RWPE2 (cell line): ENCODE measurements around the gene BCL6.
"Not testable (repeated sequence)": the region's sequence is repeated elsewhere in the genome, so short reads cannot be mapped to it uniquely, and the experiment has no call there.

Source experiments
- ATAC-seq: fragments of 200-7000 bp; cut with Tn5 transposase; 3 replicates; pipeline ENCODE4 v1.9.1; 2021; ENCODE audit warnings: low read depth
- DNase-seq: peaks from one replicate; pipeline ENCODE4 v3.0.0-alpha.2; 2020; ENCODE audit warnings: low spot score
- H3K27ac ChIP-seq: fragments of 450-650 bp; 2 replicates; pipeline ENCODE4 v1.5.1; 2017; ENCODE audit warnings: mild to moderate bottlenecking; ENCODE audit not compliant: poor library complexity, severe bottlenecking
- H3K27me3 ChIP-seq: fragments of 250-450 bp; sonication (Bioruptor Pico); 2 replicates; pipeline ENCODE4 v1.5.1; 2021; ENCODE audit warnings: mild to moderate bottlenecking, moderate library complexity; ENCODE audit not compliant: insufficient read depth, poor library complexity, severe bottlenecking
- H3K36me3 ChIP-seq: fragments of 250-450 bp; sonication (Bioruptor Pico); 2 replicates; pipeline ENCODE4 v1.5.1; 2020; ENCODE audit warnings: low read depth, mild to moderate bottlenecking, moderate library complexity
- H3K4me1 ChIP-seq: fragments of 250-450 bp; sonication (Bioruptor Pico); 2 replicates; pipeline ENCODE4 v1.5.1; 2021; ENCODE audit warnings: mild to moderate bottlenecking, moderate library complexity; ENCODE audit not compliant: insufficient read depth, poor library complexity, severe bottlenecking
- H3K4me3 ChIP-seq: fragments of 250-450 bp; sonication (Bioruptor Pico); 2 replicates; pipeline ENCODE4 v1.5.1; 2021; ENCODE audit warnings: mild to moderate bottlenecking, moderate library complexity; ENCODE audit not compliant: severe bottlenecking
- H3K9me3 ChIP-seq: fragments of 250-450 bp; sonication (Bioruptor Pico); 2 replicates; pipeline ENCODE4 v1.5.1; 2021; ENCODE audit warnings: mild to moderate bottlenecking, moderate library complexity; ENCODE audit not compliant: severe bottlenecking
- CTCF ChIP-seq: fragments of 450-650 bp; IDR thresholded peaks from one replicate; pipeline ENCODE4 v1.5.1; 2017; ENCODE audit warnings: mild to moderate bottlenecking, moderate library complexity; ENCODE audit not compliant: poor library complexity, severe bottlenecking

The BCL6 gene

DNA sequence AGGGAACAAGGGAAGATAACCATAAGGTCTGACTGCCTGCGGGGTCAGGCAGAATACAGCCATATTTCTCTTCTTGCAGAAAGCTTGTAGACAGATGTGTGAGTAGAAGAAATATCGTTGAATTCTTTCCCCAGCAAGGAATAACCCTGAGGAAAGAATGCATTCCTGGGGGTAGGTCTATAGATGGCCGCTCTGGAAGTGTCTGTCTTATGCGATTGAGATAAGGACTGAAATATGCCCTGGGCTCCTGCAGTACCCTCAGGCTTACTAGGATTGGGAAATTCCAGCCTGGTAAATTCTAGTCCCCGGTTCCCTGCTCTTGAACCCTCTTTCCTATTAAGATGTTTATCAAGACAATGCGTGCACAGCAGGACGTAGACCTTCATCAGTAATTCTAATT is 59.3 kb downstream of the BCL6 start:
- Histone ChIP-seq H3K27ac (no peak overlapping the region), H3K36me3 (no peaks in the 10 kb centered on the region), H3K27me3 (peaks cover 5% of the 10 kb centered on the region), H3K4me3 (no peak overlapping the region), H3K4me1 (no peaks in the 10 kb centered on the region), H3K9me3 (no peaks in the 10 kb centered on the region)
- ATAC-seq = no peak
- TF ChIP-seq CTCF = no peak
- DNase-seq = no peak

GRCh38 chr3:187684880-187685279 is 60.4 kb downstream of the BCL6 start:
- no peak overlapping the region for H3K4me3 ChIP-seq
- H3K27ac ChIP-seq = no peak overlapping the region
- no peak for DNase-seq
- no peaks in the 10 kb centered on the region for H3K36me3 ChIP-seq
- no peak for ATAC-seq
- H3K4me1 ChIP-seq = no peaks in the 10 kb centered on the region
- H3K9me3 ChIP-seq = no peaks in the 10 kb centered on the region
- TF ChIP-seq CTCF = no peak
- H3K27me3 ChIP-seq = no peaks in the 10 kb centered on the region

GRCh38 chr3:187684444-187684843 is 60.8 kb downstream of the BCL6 start:
- Histone ChIP-seq H3K27ac (no peak overlapping the region), H3K4me3 (no peak overlapping the region), H3K36me3 (no peaks in the 10 kb centered on the region), H3K27me3 (no peaks in the 10 kb centered on the region), H3K9me3 (no peaks in the 10 kb centered on the region), H3K4me1 (no peaks in the 10 kb centered on the region)
- DNase-seq (no peak), ATAC-seq (no peak)
- TF ChIP-seq CTCF = no peak

GRCh38 chr3:187681756-187682155 is 63.5 kb downstream of the BCL6 start:
- H3K27me3 ChIP-seq, H3K36me3 ChIP-seq, H3K4me1 ChIP-seq, H3K9me3 ChIP-seq, ATAC-seq, DNase-seq, H3K27ac ChIP-seq, H3K4me3 ChIP-seq: not testable (repeated sequence)

DNA sequence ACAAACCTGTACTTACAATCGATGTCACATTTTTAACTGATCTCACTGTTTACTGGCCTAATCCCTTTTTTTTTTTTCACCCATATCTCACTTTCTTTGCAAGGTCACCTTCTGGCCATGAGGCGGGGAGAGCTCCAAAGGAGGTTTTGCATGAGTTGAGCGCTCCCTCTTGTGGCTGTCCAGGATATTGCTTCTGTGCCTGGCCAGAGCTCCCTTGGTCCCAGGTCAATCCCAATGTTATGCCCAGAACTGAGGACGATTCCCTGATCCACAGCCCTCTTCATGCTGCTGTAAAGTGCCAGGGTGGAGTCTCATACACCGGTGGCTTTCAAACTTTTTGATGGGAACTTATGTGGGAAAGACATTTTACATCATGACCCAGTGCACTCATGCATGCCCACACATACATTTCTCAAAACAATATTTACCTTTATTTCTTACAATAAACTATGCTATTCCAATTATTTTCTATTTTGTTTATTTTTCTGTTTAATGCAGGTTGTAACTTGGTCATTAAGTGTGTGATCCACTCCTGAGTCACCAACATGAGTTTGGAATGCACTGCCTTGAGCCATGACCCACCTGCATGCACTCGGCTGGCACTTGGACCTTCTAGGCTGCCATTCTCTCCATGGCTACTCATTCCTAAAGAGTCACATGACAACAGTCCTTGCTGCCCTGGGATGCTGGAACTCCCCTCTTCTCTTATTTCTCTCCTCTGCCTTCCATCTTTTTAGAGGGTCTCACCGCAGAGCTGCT is 65.5 kb downstream of the BCL6 start:
- Histone ChIP-seq H3K4me1 (no peaks in the 10 kb centered on the region), H3K36me3 (no peaks in the 10 kb centered on the region), H3K4me3 (no peak overlapping the region), H3K27ac (no peak overlapping the region), H3K27me3 (no peaks in the 10 kb centered on the region), H3K9me3 (no peaks in the 10 kb centered on the region)
- DNase-seq (no peak), ATAC-seq (peak; percentile 71)
- TF ChIP-seq CTCF = peak; percentile 87
